BJ (cell line): Measurements from ENCODE around the gene VSTM2L. TPM values are rescaled to one million over a fixed set of nuclear protein-coding genes. Genes with fewer than 3 reads are reported as not detected.

Source experiments
- CTCF ChIA-PET: fragments of 350-600 bp; formaldehyde crosslinking; extraction: SDS; loops from one replicate; lab custom pipeline; 2021; ENCODE audit warnings: antibody characterized with exemption, inconsistent platforms; lab: Yijun Ruan, JAX
- POLR2A ChIA-PET: fragments of 300-600 bp; sonication (Branson Sonifier 250); formaldehyde crosslinking; extraction: SDS; loops from one replicate; lab custom pipeline; 2021; ENCODE audit warnings: antibody characterized with exemption; lab: Charles Lee
- DNase-seq: peaks from one replicate; pipeline ENCODE4 v3.0.0-alpha.2; 2011; ENCODE audit warnings: low read depth
- H3K27me3 ChIP-seq: 2 replicates; pipeline ENCODE4 v1.6.0; 2011; ENCODE audit warnings: low read length; ENCODE audit not compliant: control insufficient read depth, insufficient read depth
- H3K36me3 ChIP-seq: 2 replicates; pipeline ENCODE4 v1.5.1; 2011; ENCODE audit warnings: low read length; ENCODE audit not compliant: control insufficient read depth, insufficient read depth
- H3K4me3 ChIP-seq: 2 replicates; pipeline ENCODE4 v1.5.1; 2011; ENCODE audit warnings: low read depth, mild to moderate bottlenecking, control low read depth, low read length
- CTCF ChIP-seq: IDR thresholded peaks from 2 replicates; pipeline ENCODE4 v1.5.1; 2011; ENCODE audit warnings: low read depth, mild to moderate bottlenecking, control low read depth, inconsistent platforms, low read length, moderate library complexity; ENCODE audit not compliant: insufficient read depth
- polyA plus RNA-seq: library from polyadenylated mRNA; depleted of rRNA; stranded (reverse); fragments of >200 nt; gene quantifications from 2 replicates; pipeline ENCODE4 v1.2.3, GENCODE V29; 2011

Gene VSTM2L
- polyA plus RNA-seq, 1 experiment, result 1.2 TPM

DNA sequence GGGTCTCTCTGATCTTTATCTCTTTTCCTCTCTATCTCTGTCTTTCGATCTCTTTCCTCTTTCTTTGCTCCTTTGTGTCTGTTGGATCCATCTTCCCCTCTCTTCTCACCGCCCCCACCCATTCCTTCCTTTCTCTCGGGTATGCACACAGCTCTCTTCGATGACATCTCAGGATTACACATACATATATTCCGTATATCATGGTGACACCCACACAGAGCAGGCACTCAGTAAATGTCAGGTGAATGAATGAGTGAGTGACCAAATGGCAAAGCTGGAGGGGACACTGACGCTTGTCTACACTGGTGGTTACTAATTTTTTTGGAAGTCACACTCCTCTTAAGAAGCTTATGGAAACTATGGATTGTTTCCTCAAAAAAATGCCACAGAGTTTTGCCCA, 9.9 kb downstream of the VSTM2L start:
- no peak for DNase-seq
- Histone ChIP-seq H3K4me3 (no peak overlapping the region), H3K27me3 (peaks cover 60% of the 10 kb centered on the region), H3K36me3 (no peaks in the 10 kb centered on the region)
- CTCF ChIA-PET, result interaction anchor here (1.0 to 1.9 kb wide), 2 partner anchors 9 to 10 kb away, joined by 3 to 4 read pairs; no protein-coding TSS in a partner anchor
- no peak for TF ChIP-seq CTCF
- POLR2A ChIA-PET, result no interaction called here

DNA sequence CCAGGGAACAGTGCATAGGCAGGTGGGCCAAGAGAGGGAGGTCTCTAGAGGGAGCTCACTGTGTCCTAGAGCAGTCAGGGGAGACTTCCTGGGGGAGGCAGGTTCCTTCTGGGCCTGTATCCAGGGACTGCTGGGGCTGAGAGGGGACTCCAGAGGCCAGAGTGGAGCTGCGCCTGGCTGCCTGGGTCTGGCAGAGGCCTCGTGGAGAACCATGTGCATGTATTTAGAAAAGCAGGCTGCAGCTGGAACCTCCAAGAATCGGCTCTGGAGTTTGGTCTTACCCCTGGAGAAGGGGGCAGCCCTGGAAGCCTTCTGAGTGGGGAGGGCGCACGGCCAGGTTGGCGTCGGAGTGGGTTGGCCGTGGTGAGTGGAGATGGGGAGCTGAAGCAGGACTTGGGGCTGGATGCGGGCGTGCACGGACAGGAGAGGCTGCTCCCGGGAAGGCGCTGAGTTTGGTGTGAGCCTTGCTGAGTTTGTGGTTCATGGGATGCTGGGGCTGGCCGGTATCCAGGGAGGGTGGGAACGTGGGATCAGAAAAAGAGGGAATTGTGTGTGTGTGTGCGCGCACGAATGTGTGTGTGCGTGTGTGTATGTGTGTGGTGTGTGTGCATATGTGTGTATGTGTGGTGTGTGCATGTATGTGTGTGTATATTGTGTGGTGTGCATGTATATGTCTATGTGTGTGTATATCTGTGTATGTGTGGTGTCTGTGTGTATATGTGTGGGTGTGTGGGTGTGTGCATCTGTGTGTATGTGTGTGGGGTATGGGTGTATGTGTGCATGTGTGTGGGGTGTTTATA, 10.8 kb downstream of the VSTM2L start:
- CTCF ChIA-PET, result interaction anchor here (1.0 to 1.9 kb wide), 2 partner anchors 9 to 10 kb away, joined by 3 to 4 read pairs; no protein-coding TSS in a partner anchor

DNA sequence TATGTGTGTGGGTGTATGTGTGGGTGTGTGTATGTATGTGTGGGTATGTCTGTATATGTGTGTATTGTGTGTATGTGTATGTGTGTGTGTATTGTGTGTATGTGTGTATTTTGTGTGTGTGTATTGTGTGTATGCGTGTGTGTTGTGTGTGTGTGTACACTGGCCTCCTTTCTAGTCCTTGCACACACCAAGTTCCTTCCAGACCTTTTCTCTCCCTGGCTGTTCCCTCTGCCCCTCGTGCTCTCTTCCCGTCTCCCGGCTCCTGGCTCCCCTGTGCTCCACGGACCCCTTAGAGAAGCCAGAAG, 11.4 kb downstream of the VSTM2L start:
- no peaks in the 10 kb centered on the region for H3K36me3 ChIP-seq
- no peak overlapping the region for H3K4me3 ChIP-seq
- DNase-seq, result no peak
- peaks cover 63% of the 10 kb centered on the region for H3K27me3 ChIP-seq
- CTCF ChIA-PET, result interaction anchor here (1.9 kb wide), 1 partner anchor 9 kb away, joined by 4 read pairs; no protein-coding TSS in a partner anchor
- POLR2A ChIA-PET, result no interaction called here
- TF ChIP-seq CTCF, result no peak

More for the DNA sequence above, 10.8 kb downstream of the VSTM2L start:
- no peaks in the 10 kb centered on the region for H3K36me3 ChIP-seq
- H3K27me3 ChIP-seq, result peaks cover 62% of the 10 kb centered on the region
- H3K4me3 ChIP-seq, result no peak overlapping the region
- DNase-seq, result no peak
- POLR2A ChIA-PET, result no interaction called here
- no peak for TF ChIP-seq CTCF

- Histone ChIP-seq H3K4me3 (no peak overlapping the region), H3K27me3 (peaks cover 62% of the 10 kb centered on the region), H3K36me3 (no peaks in the 10 kb centered on the region)
- no peak for DNase-seq
- TF ChIP-seq CTCF, result 0 out of 2 replicates have a peak, but pooled peaks have one; percentile 4
- POLR2A ChIA-PET, result interaction anchor here (0.6 kb wide), 1 partner anchor 12 kb away, joined by 3 read pairs; no protein-coding TSS in a partner anchor
- CTCF ChIA-PET, result no interaction called here
Observed at GRCh38 chr20:37914672-37915433, 11.9 kb downstream of the VSTM2L start.

DNA sequence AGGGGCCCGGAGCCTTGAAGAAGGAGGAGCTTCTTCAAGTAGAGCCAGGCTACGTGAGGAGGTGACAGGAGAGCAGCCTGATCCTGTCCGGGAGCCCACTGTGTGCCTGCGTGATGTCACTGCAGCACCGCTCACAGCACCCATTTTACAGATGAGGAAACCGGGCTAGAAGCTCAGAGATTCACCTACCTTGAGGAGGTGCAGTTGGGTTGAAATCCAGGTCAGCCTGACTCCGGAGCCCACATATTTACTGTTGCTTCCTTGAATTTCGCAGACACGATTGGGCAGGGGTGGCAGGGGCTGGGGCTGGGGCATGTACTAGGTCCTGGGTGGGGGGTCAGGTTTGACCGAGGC, 12.5 kb downstream of the VSTM2L start:
- CTCF ChIA-PET, result no interaction called here
- POLR2A ChIA-PET, result interaction anchor here (0.6 kb wide), 1 partner anchor 11 kb away, joined by 3 read pairs; no protein-coding TSS in a partner anchor

More for the DNA sequence above, 12.5 kb downstream of the VSTM2L start:
- TF ChIP-seq CTCF, result no peak
- Histone ChIP-seq H3K27me3 (peaks cover 64% of the 10 kb centered on the region), H3K4me3 (no peak overlapping the region), H3K36me3 (no peaks in the 10 kb centered on the region)
- DNase-seq, result no peak
